Astrocyte (in vitro differentiated cells and primary cell): ENCODE measurements around the gene TMEM94. TPM values are rescaled to one million over a fixed set of nuclear protein-coding genes. Genes with fewer than 3 reads are reported as not detected.

Source experiments
- DNase-seq: peaks from one replicate; pipeline ENCODE4 v3.0.0-alpha.2; 2010; ENCODE audit warnings: low read depth
- FAIRE-seq: peaks from 2 replicates; lab custom pipeline; 2011; peaks lifted over from hg19 to GRCh38; lab: Jason Lieb, UNC
- H2AFZ ChIP-seq: 2 replicates; pipeline ENCODE4 v1.6.0; 2012; ENCODE audit warnings: low read depth, low read length, inconsistent platforms
- H3K27ac ChIP-seq: 2 replicates; pipeline ENCODE4 v1.5.1; 2011; ENCODE audit warnings: low read depth, low read length, inconsistent platforms
- H3K27me3 ChIP-seq: 2 replicates; pipeline ENCODE4 v1.6.0; 2011; ENCODE audit warnings: low read length, inconsistent platforms; ENCODE audit not compliant: insufficient read depth
- H3K36me3 ChIP-seq: 2 replicates; pipeline ENCODE4 v1.5.1; 2011; ENCODE audit warnings: low read length, inconsistent platforms; ENCODE audit not compliant: insufficient read depth
- H3K4me1 ChIP-seq: 2 replicates; pipeline ENCODE4 v1.5.1; 2011; ENCODE audit warnings: low read length, inconsistent platforms; ENCODE audit not compliant: insufficient read depth
- H3K4me2 ChIP-seq: 2 replicates; pipeline ENCODE4 v1.6.0; 2012; ENCODE audit warnings: low read length, inconsistent platforms
- H3K4me3 ChIP-seq: 2 replicates; pipeline ENCODE4 v1.5.1; 2011; ENCODE audit warnings: low read depth, mild to moderate bottlenecking, low read length, inconsistent platforms; ENCODE audit not compliant: insufficient read depth
- H3K79me2 ChIP-seq: 2 replicates; pipeline ENCODE4 v1.6.0; 2012; ENCODE audit warnings: mild to moderate bottlenecking, low read length, inconsistent platforms; ENCODE audit not compliant: insufficient read depth
- H3K9ac ChIP-seq: 2 replicates; pipeline ENCODE4 v1.6.0; 2012; ENCODE audit warnings: mild to moderate bottlenecking, low read length, inconsistent platforms
- H3K9me3 ChIP-seq: 2 replicates; pipeline ENCODE4 v1.5.1; 2012; ENCODE audit warnings: low read depth, mild to moderate bottlenecking, low read length, inconsistent platforms; ENCODE audit not compliant: insufficient read depth
- H4K20me1 ChIP-seq: 2 replicates; pipeline ENCODE4 v1.6.0; 2012; ENCODE audit warnings: low read length, inconsistent platforms; ENCODE audit not compliant: insufficient read depth
- H3K27ac Mint-ChIP-seq: one replicate; pipeline ENCODE4 v1.8.0; 2021; ENCODE audit warnings: mild to moderate bottlenecking, mixed read lengths; ENCODE audit not compliant: unreplicated experiment
- H3K27me3 Mint-ChIP-seq: one replicate; pipeline ENCODE4 v1.8.0; 2021; ENCODE audit warnings: low read depth, mixed read lengths; ENCODE audit not compliant: unreplicated experiment
- H3K36me3 Mint-ChIP-seq: one replicate; pipeline ENCODE4 v1.8.0; 2021; ENCODE audit warnings: low read depth, mixed read lengths; ENCODE audit not compliant: unreplicated experiment
- H3K4me1 Mint-ChIP-seq: one replicate; pipeline ENCODE4 v1.8.0; 2021; ENCODE audit warnings: low read depth, mixed read lengths; ENCODE audit not compliant: unreplicated experiment
- H3K4me3 Mint-ChIP-seq: one replicate; pipeline ENCODE4 v1.8.0; 2021; ENCODE audit warnings: mild to moderate bottlenecking, moderate library complexity, mixed read lengths; ENCODE audit not compliant: unreplicated experiment
- H3K9me3 Mint-ChIP-seq: one replicate; pipeline ENCODE4 v1.8.0; 2021; ENCODE audit warnings: mild to moderate bottlenecking, mixed read lengths; ENCODE audit not compliant: unreplicated experiment
- CTCF ChIP-seq: IDR thresholded peaks from 2 replicates; pipeline ENCODE4 v1.5.1; 2011; ENCODE audit warnings: low read depth, mild to moderate bottlenecking, inconsistent platforms, low read length, moderate library complexity; ENCODE audit not compliant: insufficient read depth
- EZH2 ChIP-seq: IDR thresholded peaks from 2 replicates; pipeline ENCODE4 v1.6.1; 2012; ENCODE audit warnings: mild to moderate bottlenecking, low read length, inconsistent platforms; ENCODE audit not compliant: insufficient read depth
- total RNA-seq: library from RNA; stranded (reverse); gene quantifications from 2 replicates; pipeline ENCODE4 v1.2.1, GENCODE V29; 2021

TMEM94 gene
- total RNA-seq, 1 donor from 2014 or later, result 52.4 TPM

- FAIRE-seq (no peak), DNase-seq (peak; percentile 59)
- Mint-ChIP-seq H3K36me3 (peaks cover 11% of the 10 kb centered on the region), H3K4me3 (no peak overlapping the region), H3K4me1 (peaks cover 8% of the 10 kb centered on the region), H3K9me3 (peaks cover 4% of the 10 kb centered on the region), H3K27ac (no peak overlapping the region), H3K27me3 (peaks cover 6% of the 10 kb centered on the region)
- TF ChIP-seq CTCF, result no peak
- no peak for TF ChIP-seq EZH2
- H2AFZ ChIP-seq, result no peak overlapping the region
- peaks cover 6% of the 10 kb centered on the region for H3K79me2 ChIP-seq
- H3K4me3 ChIP-seq, result no peak overlapping the region
- H3K9ac ChIP-seq, result no peak overlapping the region
- no peaks in the 10 kb centered on the region for H3K36me3 ChIP-seq
- no peak overlapping the region for H3K4me2 ChIP-seq
- no peaks in the 10 kb centered on the region for H3K9me3 ChIP-seq
- H3K27me3 ChIP-seq, result peaks cover 13% of the 10 kb centered on the region
- H3K4me1 ChIP-seq, result peaks cover 10% of the 10 kb centered on the region
- H3K27ac ChIP-seq, result no peak overlapping the region
- H4K20me1 ChIP-seq, result peaks cover 28% of the 10 kb centered on the region
These were observed 65.7 kb downstream of the TMEM94 start for GRCh38 chr17:75521951-75522727.

- Mint-ChIP-seq H3K4me3 (no peak overlapping the region), H3K27ac (no peak overlapping the region), H3K36me3 (peaks cover 6% of the 10 kb centered on the region), H3K4me1 (peaks cover 3% of the 10 kb centered on the region), H3K27me3 (peaks cover 7% of the 10 kb centered on the region), H3K9me3 (no peaks in the 10 kb centered on the region)
- H4K20me1 ChIP-seq, result peaks cover 14% of the 10 kb centered on the region
- H3K4me3 ChIP-seq, result no peak overlapping the region
- no peak overlapping the region for H3K4me2 ChIP-seq
- H3K4me1 ChIP-seq, result peaks cover 7% of the 10 kb centered on the region
- DNase-seq, result no peak
- H3K79me2 ChIP-seq, result no peaks in the 10 kb centered on the region
- H2AFZ ChIP-seq, result no peak overlapping the region
- peaks cover 14% of the 10 kb centered on the region for H3K27me3 ChIP-seq
- H3K27ac ChIP-seq, result no peak overlapping the region
- TF ChIP-seq EZH2, result no peak
- no peak for TF ChIP-seq CTCF
- FAIRE-seq, result no peak
- H3K9me3 ChIP-seq, result no peaks in the 10 kb centered on the region
- H3K36me3 ChIP-seq, result no peaks in the 10 kb centered on the region
- H3K9ac ChIP-seq, result no peak overlapping the region
These were observed 67.2 kb downstream of the TMEM94 start for GRCh38 chr17:75523647-75524046.
